LNCaP clone FGC (cell line): ENCODE measurements around the gene CREBRF.
"Not testable (repeated sequence)": the region's sequence is repeated elsewhere in the genome, so short reads cannot be mapped to it uniquely, and the experiment has no call there.

Experiments used
- DNase-seq: peaks from one replicate; pipeline ENCODE4 v3.0.0-alpha.2; 2011; ENCODE audit warnings: low read depth
- H3K4me3 ChIP-seq: 2 replicates; pipeline ENCODE4 v1.5.1; 2011; ENCODE audit warnings: mild to moderate bottlenecking, low read depth, low read length, control low read depth
- CTCF ChIP-seq: IDR thresholded peaks from 2 replicates; pipeline ENCODE4 v1.5.1; 2012; ENCODE audit warnings: mild to moderate bottlenecking; ENCODE audit not compliant: control insufficient read depth, insufficient read depth; ENCODE audit errors: extremely low read depth

Gene CREBRF

GRCh38 chr5:173057062-173057924, 1.1 kb downstream of the CREBRF start:
- peak; percentile 94 for DNase-seq
- peak overlapping the region; percentile 82 for H3K4me3 ChIP-seq
- TF ChIP-seq CTCF = no peak

- no peak overlapping the region for H3K4me3 ChIP-seq
- DNase-seq = no peak
These were observed 6.0 kb downstream of the CREBRF start for GRCh38 chr5:173062141-173062540.

GRCh38 chr5:173065155-173065554, 9.0 kb downstream of the CREBRF start:
- no peak overlapping the region for H3K4me3 ChIP-seq
- TF ChIP-seq CTCF = no peak
- no peak for DNase-seq

More at GRCh38 chr5:173062141-173062540, 6.0 kb downstream of the CREBRF start:
- TF ChIP-seq CTCF = no peak

GRCh38 chr5:173069671-173070070, 13.5 kb downstream of the CREBRF start:
- TF ChIP-seq CTCF = no peak
- no peak overlapping the region for H3K4me3 ChIP-seq
- DNase-seq = no peak

DNA sequence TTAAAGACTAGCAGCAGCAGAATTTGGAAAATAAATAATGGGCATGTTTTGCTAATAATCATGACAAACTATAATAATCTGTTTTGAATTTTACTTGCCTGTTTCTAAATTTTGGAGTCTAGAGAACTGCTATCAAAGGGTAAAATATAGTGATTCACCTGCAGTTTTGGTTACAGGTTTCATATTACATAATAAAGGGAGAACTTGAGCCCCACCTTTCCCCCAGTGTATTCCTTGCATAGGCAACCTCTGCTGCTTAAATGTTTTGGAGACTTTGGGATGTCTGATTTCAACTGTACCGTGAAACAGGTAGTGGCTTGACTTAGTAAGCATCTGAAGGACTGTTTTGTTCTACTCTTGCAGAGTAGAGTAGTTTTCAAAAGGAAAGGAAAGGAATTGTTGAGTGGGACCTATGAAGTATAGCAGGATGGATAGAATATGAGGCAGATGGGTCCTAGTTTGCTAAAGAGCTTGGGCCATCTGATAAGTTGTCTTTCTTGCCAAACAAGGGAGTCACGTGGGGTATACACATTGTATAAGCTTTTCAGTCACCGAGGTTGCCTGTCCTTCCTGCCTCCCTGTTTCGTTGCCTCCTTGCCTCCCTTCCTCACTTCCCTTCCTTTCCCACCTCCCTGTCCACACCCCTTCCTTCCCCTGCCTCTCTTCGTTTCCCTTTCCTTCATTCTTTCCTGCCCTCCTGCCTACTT, 19.1 kb downstream of the CREBRF start:
- TF ChIP-seq CTCF = no peak
- DNase-seq = no peak
- H3K4me3 ChIP-seq = no peak overlapping the region

DNA sequence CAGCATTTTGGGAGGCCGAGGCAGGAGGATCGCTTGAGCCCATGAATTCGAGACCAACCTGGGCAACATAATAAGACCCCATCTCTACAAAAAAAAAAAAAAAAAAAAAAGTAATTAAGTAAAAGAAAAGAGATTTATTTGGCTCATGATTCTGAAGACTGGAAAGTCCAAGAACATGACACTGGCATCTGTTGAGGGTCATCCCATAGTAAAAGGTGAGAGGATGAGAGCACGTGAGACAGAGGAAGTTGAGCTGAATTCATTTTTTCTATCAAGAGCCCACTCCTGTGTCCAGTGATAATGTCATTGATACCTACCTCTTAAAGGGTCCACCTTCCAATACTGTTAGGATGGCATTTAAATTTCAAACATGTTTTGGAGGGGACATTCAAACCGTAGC, 19.8 kb downstream of the CREBRF start:
- no peak for TF ChIP-seq CTCF
- no peak overlapping the region for H3K4me3 ChIP-seq
- no peak for DNase-seq

GRCh38 chr5:173076471-173076870, 20.3 kb downstream of the CREBRF start:
- DNase-seq, H3K4me3 ChIP-seq: not testable (repeated sequence)
